ENCODE results near the gene SH3GL3.

Gene SH3GL3

DNA sequence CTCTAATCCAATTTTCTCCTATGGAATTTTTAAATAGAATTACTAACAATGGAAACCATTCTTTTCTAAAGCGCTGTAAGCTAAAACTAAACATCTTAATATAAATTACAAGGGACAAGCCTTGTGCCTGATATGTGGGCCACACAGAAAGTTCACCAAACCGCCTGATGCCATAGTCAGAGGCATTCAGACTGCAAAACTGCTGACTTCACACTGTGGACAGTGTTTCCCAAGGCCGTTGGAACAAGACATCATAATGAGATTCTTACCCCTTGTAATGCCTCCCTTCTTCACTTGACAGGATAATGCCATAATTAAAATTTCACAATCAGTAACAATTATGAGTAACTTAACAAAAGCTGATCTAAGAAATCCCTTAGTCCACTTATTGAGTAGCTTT, 14.9 kb downstream of the SH3GL3 start:
- no peak for DNase-seq (ENCODE audit: low read depth in 2 of 2)

- no peak for DNase-seq (ENCODE audit: low read depth in 2 of 2)
These were observed 15.9 kb downstream of the SH3GL3 start for GRCh38 chr15:83462953-83463433.

DNA sequence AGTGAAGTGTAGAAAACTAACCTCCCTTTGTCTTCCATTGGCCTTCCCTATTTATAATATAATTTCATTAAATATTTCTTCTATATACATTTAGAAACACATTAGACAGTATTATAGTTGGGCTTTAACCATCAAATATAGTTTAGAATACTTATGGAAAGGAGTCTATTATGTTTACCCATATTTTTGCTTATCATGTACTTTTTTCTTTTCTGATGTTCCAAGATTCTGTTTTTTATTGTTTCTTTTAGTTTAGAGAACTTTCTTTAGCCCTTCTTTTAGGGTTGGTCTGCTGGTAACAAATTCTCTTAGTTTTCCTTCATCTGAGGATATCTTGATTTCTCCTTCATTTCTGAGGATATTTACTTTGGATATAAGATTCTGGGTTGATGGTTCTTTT, 23.7 kb downstream of the SH3GL3 start:
- DNase-seq (ENCODE audit: low read depth in 2 of 2), result no peak

- no peak for DNase-seq (ENCODE audit: low read depth in 2 of 2)
These were observed 24.2 kb downstream of the SH3GL3 start for GRCh38 chr15:83471307-83471866.

GRCh38 chr15:83472151-83472550, 25.0 kb downstream of the SH3GL3 start:
- no peak for DNase-seq (ENCODE audit: low read depth in 2 of 2)

DNA sequence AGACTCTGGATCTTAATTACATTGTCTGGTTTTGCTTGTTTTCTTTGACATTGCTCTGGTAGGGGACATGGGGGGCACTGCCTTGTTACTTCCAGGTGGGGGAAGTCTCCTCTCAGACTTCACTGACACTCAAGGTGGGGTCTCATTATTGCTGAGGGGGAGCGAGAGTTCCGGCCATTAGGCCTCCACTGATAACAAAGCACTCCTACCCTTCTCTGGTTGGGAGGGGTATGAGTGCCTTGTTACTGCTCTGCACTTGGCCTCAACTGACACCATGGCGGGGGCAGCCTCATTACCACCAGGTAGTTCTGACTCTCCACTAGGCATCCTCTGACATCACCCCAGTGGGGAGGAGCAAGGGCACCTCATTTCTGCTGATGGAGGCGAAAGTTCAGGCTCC, 25.7 kb downstream of the SH3GL3 start:
- no peak for DNase-seq (ENCODE audit: low read depth in 2 of 2)

- DNase-seq (ENCODE audit: low read depth in 2 of 2), result no peak
These were observed 27.4 kb downstream of the SH3GL3 start for GRCh38 chr15:83474578-83474977.

- no peak for DNase-seq (ENCODE audit: low read depth in 2 of 2)
These were observed 28.4 kb downstream of the SH3GL3 start for GRCh38 chr15:83475551-83475950.

DNA sequence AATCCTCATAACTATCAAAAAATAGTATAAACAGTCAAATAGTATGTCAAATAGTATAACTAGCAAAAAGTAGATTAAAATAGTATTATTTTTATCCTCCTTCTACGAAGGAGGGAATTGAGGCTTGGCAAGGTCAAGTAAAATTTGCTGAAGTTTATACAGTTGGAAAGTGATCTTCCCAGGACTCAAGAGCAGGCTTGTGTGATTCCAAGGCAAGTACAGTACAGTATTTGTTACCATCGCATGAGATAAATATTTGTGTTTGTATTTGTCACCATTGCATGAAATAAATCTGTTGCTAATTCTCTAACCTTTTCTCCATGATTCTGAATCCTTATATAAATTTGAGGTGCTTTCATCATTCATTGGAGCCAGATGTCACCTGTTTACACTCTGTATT, 28.9 kb downstream of the SH3GL3 start:
- DNase-seq (ENCODE audit: low read depth in 2 of 2), result no peak

- no peak for DNase-seq (ENCODE audit: low read depth in 2 of 2)
These were observed 29.6 kb downstream of the SH3GL3 start for GRCh38 chr15:83476708-83477107.

- no peak for DNase-seq (ENCODE audit: low read depth in 2 of 2)
These were observed 30.1 kb downstream of the SH3GL3 start for GRCh38 chr15:83477172-83477807.

GRCh38 chr15:83477808-83478537, 30.8 kb downstream of the SH3GL3 start:
- no peak for DNase-seq (ENCODE audit: low read depth in 2 of 2)

- no peak for DNase-seq (ENCODE audit: low read depth in 2 of 2)
These were observed 36.5 kb downstream of the SH3GL3 start for GRCh38 chr15:83483612-83484011.

- no peak for DNase-seq (ENCODE audit: low read depth in 2 of 2)
These were observed 37.5 kb downstream of the SH3GL3 start for GRCh38 chr15:83484636-83485035.

GRCh38 chr15:83486363-83486762, 39.2 kb downstream of the SH3GL3 start:
- DNase-seq (ENCODE audit: low read depth in 2 of 2), result no peak

GRCh38 chr15:83487519-83487918, 40.4 kb downstream of the SH3GL3 start:
- no peak for DNase-seq (ENCODE audit: low read depth in 2 of 2)

DNA sequence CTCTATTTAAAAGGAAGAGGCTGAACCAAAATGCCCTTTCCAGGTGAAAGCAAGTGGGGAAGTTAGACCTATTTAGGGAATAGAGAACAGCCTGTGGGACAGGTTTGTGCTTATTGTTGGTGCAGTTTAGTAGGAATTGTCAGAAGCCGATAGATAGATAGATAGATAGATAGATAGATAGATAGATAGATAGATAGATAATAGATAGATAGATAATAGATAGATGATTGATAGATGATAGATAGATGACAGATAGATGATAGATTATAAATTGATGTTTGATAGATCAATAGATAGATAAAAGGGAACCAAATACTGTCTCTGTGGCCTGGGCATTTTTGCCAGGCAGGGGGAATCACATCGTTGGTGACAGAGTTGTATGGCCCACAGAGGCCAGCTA, 42.5 kb downstream of the SH3GL3 start:
- DNase-seq (ENCODE audit: low read depth in 2 of 2), result no peak

DNA sequence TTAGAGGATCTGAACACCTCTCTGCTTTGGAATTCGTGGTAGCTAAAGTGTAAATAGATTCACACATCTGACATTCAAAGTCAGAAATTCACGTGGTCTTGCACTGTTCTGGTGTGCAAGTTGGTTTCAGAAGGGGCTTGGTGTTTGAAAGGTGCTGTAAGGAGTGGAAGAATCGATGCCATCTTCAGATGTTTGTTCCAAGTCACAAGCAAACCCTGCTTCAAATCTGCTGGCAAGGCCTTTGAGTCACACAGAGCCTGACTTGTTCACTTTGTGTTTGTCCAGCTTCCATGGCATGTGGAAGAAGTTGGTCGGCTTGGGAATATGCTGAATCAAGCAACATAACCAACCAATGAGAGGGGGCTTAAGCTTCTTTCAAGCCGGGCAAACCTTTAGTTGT, 44.3 kb downstream of the SH3GL3 start:
- DNase-seq (ENCODE audit: low read depth in 2 of 2), result no peak

DNA sequence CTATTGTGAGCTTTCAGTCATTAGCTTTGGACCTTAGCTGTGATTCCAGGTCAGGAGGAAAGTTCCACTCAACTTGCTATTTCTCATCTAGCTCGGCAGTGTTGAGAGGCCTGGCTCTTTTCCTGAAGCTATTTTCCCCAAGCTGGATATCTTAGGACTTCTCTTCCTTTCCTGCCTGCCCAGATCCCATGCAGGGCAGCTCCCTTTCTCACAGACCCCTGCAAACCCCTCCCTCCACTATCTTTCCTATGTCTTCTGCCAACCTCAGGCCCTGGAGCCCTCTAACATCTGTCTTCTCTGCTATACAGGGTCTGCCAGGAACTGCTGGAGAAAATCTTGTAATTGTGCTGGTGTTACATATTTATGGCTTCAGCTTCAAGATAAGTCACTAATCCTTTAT, 49.6 kb downstream of the SH3GL3 start:
- DNase-seq (ENCODE audit: low read depth in 2 of 2), result no peak

- DNase-seq (ENCODE audit: low read depth in 2 of 2), result no peak
These were observed 51.2 kb downstream of the SH3GL3 start for GRCh38 chr15:83498374-83498773.

DNA sequence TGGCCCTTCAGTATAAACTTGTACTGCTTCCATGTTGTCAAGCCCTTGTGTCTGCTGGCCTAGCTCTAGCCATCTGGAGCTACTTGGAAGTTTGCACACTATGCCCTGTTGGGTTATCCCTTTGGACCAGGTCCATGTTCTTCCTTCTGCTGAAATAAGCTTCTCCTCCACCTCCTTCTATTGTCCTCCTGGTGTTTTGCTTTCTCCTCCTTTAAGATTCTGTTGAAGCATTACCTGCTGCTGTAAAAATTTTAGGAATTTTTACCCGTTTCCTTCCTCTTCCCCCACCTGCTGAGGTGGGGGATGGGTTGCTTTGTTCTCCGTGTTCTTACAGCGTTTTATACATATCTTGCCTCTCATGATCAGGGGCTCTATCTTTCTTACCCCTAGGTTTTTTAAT, 51.7 kb downstream of the SH3GL3 start:
- DNase-seq (ENCODE audit: low read depth in 2 of 2), result no peak

GRCh38 chr15:83499476-83499875, 52.3 kb downstream of the SH3GL3 start:
- DNase-seq (ENCODE audit: low read depth in 2 of 2), result no peak
